ENCODE data around the gene GPR139.

- TF ChIP-seq, protein P1, sequence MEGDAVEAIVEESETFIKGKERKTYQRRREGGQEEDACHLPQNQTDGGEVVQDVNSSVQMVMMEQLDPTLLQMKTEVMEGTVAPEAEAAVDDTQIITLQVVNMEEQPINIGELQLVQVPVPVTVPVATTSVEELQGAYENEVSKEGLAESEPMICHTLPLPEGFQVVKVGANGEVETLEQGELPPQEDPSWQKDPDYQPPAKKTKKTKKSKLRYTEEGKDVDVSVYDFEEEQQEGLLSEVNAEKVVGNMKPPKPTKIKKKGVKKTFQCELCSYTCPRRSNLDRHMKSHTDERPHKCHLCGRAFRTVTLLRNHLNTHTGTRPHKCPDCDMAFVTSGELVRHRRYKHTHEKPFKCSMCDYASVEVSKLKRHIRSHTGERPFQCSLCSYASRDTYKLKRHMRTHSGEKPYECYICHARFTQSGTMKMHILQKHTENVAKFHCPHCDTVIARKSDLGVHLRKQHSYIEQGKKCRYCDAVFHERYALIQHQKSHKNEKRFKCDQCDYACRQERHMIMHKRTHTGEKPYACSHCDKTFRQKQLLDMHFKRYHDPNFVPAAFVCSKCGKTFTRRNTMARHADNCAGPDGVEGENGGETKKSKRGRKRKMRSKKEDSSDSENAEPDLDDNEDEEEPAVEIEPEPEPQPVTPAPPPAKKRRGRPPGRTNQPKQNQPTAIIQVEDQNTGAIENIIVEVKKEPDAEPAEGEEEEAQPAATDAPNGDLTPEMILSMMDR (IDR thresholded peaks at IDR 0.05): no peak
- no peak for TF ChIP-seq POLR2A (IDR thresholded peaks at IDR 0.05)
Observed at GRCh38 chr16:20001856-20002707, 71.6 kb downstream of the GPR139 start.

Measured in adrenal gland (tissue), 5 donors.